ENCODE results near the gene PITX2. TPM values are rescaled to one million over a fixed set of nuclear protein-coding genes. Genes with fewer than 3 reads are reported as not detected.

Gene PITX2
- total RNA-seq, 1 experiment from 2014 or later, result 8.3 TPM

DNA sequence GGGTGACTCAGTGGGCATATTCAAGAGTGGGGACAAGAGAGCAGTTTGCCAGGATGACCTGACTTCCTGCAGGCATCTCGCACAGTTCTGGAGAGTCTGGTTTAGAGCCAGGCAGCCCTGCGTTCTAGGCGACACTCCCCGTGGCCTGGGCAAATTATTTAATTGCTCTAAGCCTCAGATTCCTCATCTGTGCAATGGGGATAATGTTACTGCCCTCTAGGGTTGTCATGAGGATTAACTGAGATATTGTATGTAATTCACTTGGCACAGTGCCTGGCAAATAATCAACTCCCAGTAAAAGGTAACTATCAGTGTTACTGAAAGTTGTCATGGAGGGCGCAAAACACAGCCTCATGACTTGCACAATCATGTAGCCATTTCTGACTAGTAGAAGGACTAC is 48.8 kb upstream of the PITX2 start:
- no peak for ATAC-seq
- no peaks in the 10 kb centered on the region for H3K36me3 ChIP-seq (ENCODE audit: control insufficient read depth in 1 of 2, insufficient read depth in 2 of 2, low read length in 2 of 2)
- TF ChIP-seq SP1 (IDR thresholded peaks at IDR 0.05; ENCODE audit: low read depth) (no peak), ATF3 (IDR thresholded peaks at IDR 0.05) (no peak), CBX3 (IDR thresholded peaks at IDR 0.05; ENCODE audit: low read depth) (no peak), RAD21 (IDR thresholded peaks at IDR 0.05; ENCODE audit: low read depth) (no peak)

GRCh38 chr4:110669663-110670062 is 46.8 kb upstream of the PITX2 start:
- no peaks in the 10 kb centered on the region for H3K9me3 ChIP-seq (ENCODE audit: control insufficient read depth in 1 of 2, insufficient read depth in 1 of 2, low read depth in 1 of 2, low read length in 2 of 2)
- H3K79me2 ChIP-seq (ENCODE audit: insufficient read depth, low read length), result no peaks in the 10 kb centered on the region
- intact Hi-C loops (cut with micrococcal nuclease), result no loop called here
- H3K4me1 ChIP-seq (ENCODE audit: control insufficient read depth in 1 of 2, insufficient read depth in 2 of 2, low read length in 2 of 2), result no peaks in the 10 kb centered on the region
- TF ChIP-seq FOSL1 (IDR thresholded peaks at IDR 0.05; ENCODE audit: low read depth) (no peak), RAD21 (IDR thresholded peaks at IDR 0.05; ENCODE audit: low read depth) (no peak), ELF1 (IDR thresholded peaks at IDR 0.05; ENCODE audit: borderline replicate concordance, low read depth) (no peak), CEBPB (IDR thresholded peaks at IDR 0.05; ENCODE audit: low read depth) (no peak), ZBTB33 (IDR thresholded peaks at IDR 0.05; ENCODE audit: extremely low read depth, insufficient replicate concordance, low read length) (no peak), JUND (IDR thresholded peaks at IDR 0.05) (no peak), EZH2 (IDR thresholded peaks at IDR 0.05) (no peak), ATF3 (IDR thresholded peaks at IDR 0.05) (no peak)
- TF ChIP-seq, protein P1, sequence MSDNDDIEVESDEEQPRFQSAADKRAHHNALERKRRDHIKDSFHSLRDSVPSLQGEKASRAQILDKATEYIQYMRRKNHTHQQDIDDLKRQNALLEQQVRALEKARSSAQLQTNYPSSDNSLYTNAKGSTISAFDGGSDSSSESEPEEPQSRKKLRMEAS (IDR thresholded peaks at IDR 0.05), result no peak
- H3K27me3 ChIP-seq (ENCODE audit: insufficient read depth, low read length), result no peaks in the 10 kb centered on the region
- H3K36me3 ChIP-seq (ENCODE audit: control insufficient read depth in 1 of 2, insufficient read depth in 2 of 2, low read length in 2 of 2), result no peaks in the 10 kb centered on the region
- no peaks in the 10 kb centered on the region for H4K20me1 ChIP-seq (ENCODE audit: insufficient read depth)
- ChIA-PET RAD21 (ENCODE audit: low non-redundant PET in 1 of 2, low total read pairs in 2 of 2, uncharacterized antibody in 2 of 2, unreplicated experiment in 2 of 2) (no interaction called here), POLR2A (no interaction called here), CTCF (no interaction called here)
- no peak for DNase-seq (ENCODE audit: low read depth, low spot score)
- ATAC-seq, result no peak
- H3K9me2 ChIP-seq (ENCODE audit: insufficient read depth), result no peaks in the 10 kb centered on the region
- H2AFZ ChIP-seq (ENCODE audit: low read depth, low read length, poor library complexity, severe bottlenecking), result no peak overlapping the region
- no peak overlapping the region for H3K27ac ChIP-seq (ENCODE audit: low read depth, low read length)
- no peak overlapping the region for H3K4me2 ChIP-seq (ENCODE audit: low read length)
- H3K9ac ChIP-seq (ENCODE audit: low read length), result no peak overlapping the region
- no peak overlapping the region for H3K4me3 ChIP-seq (replicated peaks in 1 of 2; ENCODE audit: low read depth in 1 of 2, low read length in 2 of 2)
- BruUV-seq (replicated peaks), result no TSS peak

More for the DNA sequence above, 48.8 kb upstream of the PITX2 start:
- POLR2A ChIA-PET, result no interaction called here
- no peak overlapping the region for H3K4me3 ChIP-seq (replicated peaks in 1 of 2; ENCODE audit: low read depth in 1 of 2, low read length in 2 of 2)
- no peak overlapping the region for H3K4me2 ChIP-seq (ENCODE audit: low read length)
- no peaks in the 10 kb centered on the region for H3K9me3 ChIP-seq (ENCODE audit: control insufficient read depth in 1 of 2, insufficient read depth in 1 of 2, low read depth in 1 of 2, low read length in 2 of 2)
- intact Hi-C loops (cut with micrococcal nuclease), result no loop called here
- H2AFZ ChIP-seq (ENCODE audit: low read depth, low read length, poor library complexity, severe bottlenecking), result no peak overlapping the region
- no peak for DNase-seq (ENCODE audit: low read depth, low spot score)
- no TSS peak for BruUV-seq (replicated peaks)
- no peak overlapping the region for H3K9ac ChIP-seq (ENCODE audit: low read length)
- H3K79me2 ChIP-seq (ENCODE audit: insufficient read depth, low read length), result no peaks in the 10 kb centered on the region
- no peaks in the 10 kb centered on the region for H3K9me2 ChIP-seq (ENCODE audit: insufficient read depth)
- no peaks in the 10 kb centered on the region for H3K27me3 ChIP-seq (ENCODE audit: insufficient read depth, low read length)
- CTCF ChIA-PET, result no interaction called here
- H3K4me1 ChIP-seq (ENCODE audit: control insufficient read depth in 1 of 2, insufficient read depth in 2 of 2, low read length in 2 of 2), result no peaks in the 10 kb centered on the region
- RAD21 ChIA-PET (ENCODE audit: low non-redundant PET in 1 of 2, low total read pairs in 2 of 2, uncharacterized antibody in 2 of 2, unreplicated experiment in 2 of 2), result no interaction called here
- no peaks in the 10 kb centered on the region for H4K20me1 ChIP-seq (ENCODE audit: insufficient read depth)
- no peak overlapping the region for H3K27ac ChIP-seq (ENCODE audit: low read depth, low read length)

Data from HCT116 (cell line).